NCI-H2107 (cell line): ENCODE results near the gene EHD2.
"Not testable (repeated sequence)": the region's sequence is repeated elsewhere in the genome, so short reads cannot be mapped to it uniquely, and the experiment has no call there.

ENCODE experiments used
- DNase-seq: peaks from one replicate; lab custom pipeline; 2025; lab: John Stamatoyannopoulos, UW

Gene EHD2

GRCh38 chr19:47714855-47715254 is 1.6 kb downstream of the EHD2 start:
- not testable (repeated sequence) for DNase-seq

GRCh38 chr19:47716270-47716937 is 3.2 kb downstream of the EHD2 start:
- DNase-seq: no peak

DNA sequence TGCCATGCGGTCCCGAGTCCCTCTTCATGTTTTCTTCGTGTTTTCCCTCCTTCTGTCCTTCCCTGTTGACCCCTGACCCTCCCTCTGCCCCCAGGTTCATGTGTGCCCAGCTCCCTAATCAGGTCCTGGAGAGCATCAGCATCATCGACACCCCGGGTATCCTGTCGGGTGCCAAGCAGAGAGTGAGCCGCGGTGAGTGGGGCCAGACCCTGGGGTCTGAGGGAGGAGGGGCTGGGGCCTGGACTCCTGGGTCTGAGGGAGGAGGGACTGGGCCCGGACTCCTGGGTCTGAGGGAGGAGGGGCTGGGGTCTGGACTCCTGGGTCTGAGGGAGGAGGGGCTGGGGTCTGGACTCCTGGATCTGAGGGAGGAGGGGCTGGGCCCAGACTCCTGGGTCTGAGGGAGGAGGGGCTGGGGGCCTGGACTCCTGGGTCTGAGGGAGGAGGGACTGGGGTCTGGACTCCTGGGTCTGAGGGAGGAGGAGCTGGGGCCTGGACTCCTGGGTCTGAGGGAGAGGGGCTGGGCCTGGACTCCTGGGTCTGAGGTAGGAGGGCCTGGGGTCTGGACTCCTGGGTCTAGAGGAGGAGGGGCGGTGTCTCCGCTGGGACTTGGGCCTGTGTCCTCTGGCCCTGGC is 5.3 kb downstream of the EHD2 start:
- not testable (repeated sequence) for DNase-seq

- no peak for DNase-seq
Measured at GRCh38 chr19:47719047-47719859, 6.0 kb downstream of the EHD2 start.

GRCh38 chr19:47720669-47721422 is 7.6 kb downstream of the EHD2 start:
- no peak for DNase-seq

- peak; percentile 41 for DNase-seq
Measured at GRCh38 chr19:47723581-47723940, 10.3 kb downstream of the EHD2 start.

DNA sequence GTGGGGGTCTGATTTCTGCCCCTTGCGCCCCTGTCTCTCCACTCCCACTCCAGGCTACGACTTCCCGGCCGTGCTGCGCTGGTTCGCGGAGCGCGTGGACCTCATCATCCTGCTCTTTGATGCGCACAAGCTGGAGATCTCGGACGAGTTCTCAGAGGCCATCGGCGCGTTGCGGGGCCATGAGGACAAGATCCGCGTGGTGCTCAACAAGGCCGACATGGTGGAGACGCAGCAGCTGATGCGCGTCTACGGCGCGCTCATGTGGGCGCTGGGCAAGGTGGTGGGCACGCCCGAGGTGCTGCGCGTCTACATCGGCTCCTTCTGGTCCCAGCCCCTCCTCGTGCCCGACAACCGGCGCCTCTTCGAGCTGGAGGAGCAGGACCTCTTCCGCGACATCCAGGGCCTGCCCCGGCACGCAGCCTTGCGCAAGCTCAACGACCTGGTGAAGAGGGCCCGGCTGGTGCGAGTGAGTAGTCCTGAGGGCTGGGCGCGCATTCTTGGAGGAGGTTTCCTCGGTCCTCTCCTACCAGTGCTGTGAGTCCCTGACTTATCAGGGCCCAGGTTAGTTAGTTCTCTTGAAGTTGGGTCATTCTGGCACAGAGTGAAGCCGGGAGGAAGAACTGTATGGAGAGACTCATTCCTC is 12.7 kb downstream of the EHD2 start:
- DNase-seq: no peak

DNA sequence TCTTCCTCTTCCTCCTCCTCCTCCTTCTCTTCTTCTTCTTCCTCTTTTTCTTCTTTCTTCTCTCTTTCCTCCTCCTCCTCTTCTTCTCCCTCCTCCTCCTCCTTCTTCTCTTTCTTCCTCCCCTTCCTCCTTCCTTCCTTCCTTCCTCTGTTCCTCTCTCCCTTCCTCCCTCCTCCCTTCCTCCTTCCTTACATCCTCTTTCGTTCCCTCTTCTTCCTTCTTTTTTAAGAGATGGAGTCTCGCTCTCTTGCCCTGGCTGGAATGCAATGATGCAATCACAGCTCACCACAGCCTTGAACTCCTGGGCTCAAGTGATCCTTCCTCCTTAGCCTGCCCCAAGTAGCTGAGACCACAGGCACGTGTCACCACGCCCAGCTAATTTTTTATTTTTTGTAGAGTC is 13.2 kb downstream of the EHD2 start:
- no peak for DNase-seq

GRCh38 chr19:47728295-47728694 is 15.1 kb downstream of the EHD2 start:
- DNase-seq: not testable (repeated sequence)

DNA sequence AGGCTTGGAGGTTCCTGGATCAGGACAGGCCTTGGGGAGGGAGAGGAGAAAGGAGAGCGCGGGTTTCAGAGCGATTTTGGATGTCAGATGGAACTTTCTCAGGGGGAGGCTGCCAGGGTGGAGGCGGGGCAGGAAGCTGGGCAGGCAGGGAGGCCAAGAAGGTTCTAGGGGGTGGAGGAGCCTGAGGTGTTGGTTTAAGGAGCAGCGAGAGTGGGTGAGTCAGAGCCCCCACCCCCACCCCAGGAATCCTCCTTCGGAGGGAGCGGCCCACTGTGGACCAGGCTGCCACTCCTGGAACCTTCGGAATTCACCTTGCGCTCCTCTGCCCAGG is 16.2 kb downstream of the EHD2 start:
- DNase-seq: no peak

GRCh38 chr19:47729799-47730520 is 16.7 kb downstream of the EHD2 start:
- DNase-seq: no peak

- no peak for DNase-seq
Measured at GRCh38 chr19:47730521-47730889, 17.3 kb downstream of the EHD2 start.

GRCh38 chr19:47730910-47731309 is 17.7 kb downstream of the EHD2 start:
- DNase-seq: no peak

DNA sequence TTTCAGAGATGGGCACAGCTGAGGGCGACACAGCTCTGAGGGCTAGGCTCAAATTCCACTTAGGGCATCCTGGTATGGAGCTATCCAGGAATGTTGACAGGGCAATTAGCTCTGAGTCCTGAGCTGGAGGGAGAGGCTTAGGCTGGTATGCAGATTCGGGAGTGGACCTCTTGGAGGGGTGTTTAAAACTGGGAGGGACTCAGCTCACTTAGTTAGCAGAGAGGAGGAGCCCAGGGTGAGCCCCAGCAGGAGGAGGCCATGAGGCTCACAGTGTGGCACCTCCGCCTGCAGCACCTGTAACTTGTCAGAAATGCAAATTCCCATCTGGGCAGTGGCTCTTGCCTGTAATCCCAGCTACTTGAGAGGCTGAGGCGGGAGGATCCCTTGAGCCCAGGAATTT is 21.9 kb downstream of the EHD2 start:
- no peak for DNase-seq

- no peak for DNase-seq
Measured at GRCh38 chr19:47740866-47741519, 27.8 kb downstream of the EHD2 start.

DNA sequence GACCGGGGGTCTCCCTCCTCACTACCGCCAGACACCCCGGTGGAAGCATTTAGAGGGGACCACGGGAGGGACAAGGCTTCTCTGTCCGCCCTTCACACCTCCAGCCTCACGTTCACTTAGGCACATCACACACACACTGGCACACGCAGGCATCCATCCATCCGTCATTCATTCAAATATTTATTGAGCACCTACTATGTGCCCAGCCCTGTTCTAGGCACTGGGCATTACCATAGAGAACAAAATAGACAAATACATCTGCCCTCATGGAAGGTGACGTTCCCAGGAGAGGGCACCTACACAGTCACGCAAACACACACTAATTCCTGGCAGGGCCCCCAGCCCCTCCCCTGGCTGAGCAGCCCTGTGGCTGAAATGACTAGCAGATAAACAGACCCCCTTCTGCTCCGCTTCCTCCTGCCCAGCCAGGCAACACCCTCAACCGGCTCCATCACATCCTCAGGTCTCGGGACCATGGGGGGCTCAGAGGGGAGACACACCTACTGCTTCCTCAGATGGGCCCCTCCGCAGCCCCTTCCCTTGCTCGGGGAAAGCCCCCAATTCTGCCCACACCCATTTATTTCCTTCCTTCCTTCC is 28.4 kb downstream of the EHD2 start:
- no peak for DNase-seq

- no peak for DNase-seq
Measured at GRCh38 chr19:47742634-47743033, 29.4 kb downstream of the EHD2 start.

DNA sequence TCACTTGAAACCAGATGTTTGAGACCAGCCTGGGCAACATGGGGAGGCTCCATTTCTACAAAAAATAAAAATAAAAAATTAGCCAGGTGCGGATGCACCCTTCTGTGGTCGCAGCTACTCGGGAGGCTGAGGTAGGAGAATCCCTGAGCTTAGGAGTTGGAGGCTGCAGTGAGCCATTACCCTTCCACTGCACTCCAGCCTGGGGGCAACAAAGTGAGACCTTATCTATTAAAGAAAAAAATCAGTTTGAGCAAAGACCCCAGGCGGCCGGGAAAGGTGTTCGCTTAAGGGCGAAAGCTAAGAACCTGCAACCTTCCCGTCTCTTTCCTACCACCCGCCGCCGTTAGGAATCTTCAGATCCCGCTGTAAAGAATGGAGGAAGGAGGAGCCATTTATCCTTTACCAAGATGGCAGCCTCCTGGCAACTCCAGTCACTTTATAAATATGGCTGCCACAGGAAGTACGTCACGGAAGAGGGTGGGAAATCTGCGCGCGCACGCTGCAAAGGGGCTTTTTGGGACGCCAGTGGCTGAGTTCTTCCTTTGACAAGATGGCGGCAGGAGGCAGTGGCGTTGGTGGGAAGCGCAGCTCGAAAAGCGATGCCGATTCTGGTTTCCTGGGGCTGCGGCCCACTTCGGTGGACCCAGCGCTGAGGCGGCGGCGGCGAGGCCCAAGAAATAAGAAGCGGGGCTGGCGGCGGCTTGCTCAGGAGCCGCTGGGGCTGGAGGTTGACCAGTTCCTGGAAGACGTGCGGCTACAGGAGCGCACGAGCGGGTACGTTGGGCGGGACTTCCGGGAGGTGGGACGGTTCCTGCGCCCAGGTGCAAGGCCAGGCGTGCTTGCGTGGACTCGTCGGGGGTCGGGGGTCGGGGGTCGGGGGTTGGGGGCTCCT is 32.0 kb downstream of the EHD2 start, which contains the start of gene NOP53:
TSS of gene NOP53 (plus strand) at position 537 of the 892 bp plus-strand sequence. CDS start at position 551, 14 bp downstream.
- peak; percentile 95 for DNase-seq

DNA sequence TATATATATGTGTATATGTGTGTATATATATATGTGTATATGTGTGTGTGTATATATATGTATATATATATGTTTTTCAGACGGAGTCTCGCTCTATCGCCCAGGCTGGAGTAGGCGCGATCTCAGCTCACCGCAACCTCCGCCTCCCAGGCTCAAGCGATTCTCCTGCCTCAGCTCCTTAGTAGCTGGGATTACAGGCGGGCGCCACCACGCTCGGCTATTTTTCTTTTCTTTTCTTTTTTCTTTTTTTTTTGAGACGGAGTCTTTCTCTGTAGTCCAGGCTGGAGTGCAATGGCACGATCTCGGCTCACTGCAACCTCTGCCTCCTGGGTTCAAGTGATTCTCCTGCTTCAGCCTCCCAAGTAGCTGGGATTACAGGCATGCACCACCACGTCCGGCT is 32.9 kb downstream of the EHD2 start:
- not testable (repeated sequence) for DNase-seq
